ENCODE data around the gene IER2. TPM values are rescaled to one million over a fixed set of nuclear protein-coding genes. Genes with fewer than 3 reads are reported as not detected.

Gene IER2
- total and polyA plus RNA-seq, 2 of the 4 experiments (the other 2 are of a cell fraction): 7.7 to 102 TPM

GRCh38 chr19:13137290-13137794, 12.9 kb upstream of the IER2 start:
- Histone ChIP-seq H3K9me1 (ENCODE audit: insufficient read depth, low read length) (peaks cover 10% of the 10 kb centered on the region), H3K4me2 (ENCODE audit: low read depth, low read length) (no peak overlapping the region), H2BK120ac (ENCODE audit: low read depth, low read length) (no peak overlapping the region), H2BK15ac (ENCODE audit: low read depth, low read length) (no peak overlapping the region), H3K4me3 (ENCODE audit: insufficient read depth, low read depth, low read length) (no peak overlapping the region), H4K5ac (ENCODE audit: low read depth, low read length) (no peak overlapping the region), H3K27ac (ENCODE audit: insufficient read depth, low read length) (no peak overlapping the region), H3K27me3 (ENCODE audit: control insufficient read depth, insufficient read depth, low read length) (no peaks in the 10 kb centered on the region), H3K9ac (ENCODE audit: low read depth, low read length) (no peak overlapping the region), H3K79me1 (ENCODE audit: low read depth in 1 of 2, low read length in 2 of 2) (peaks cover 23 to 74% of the 10 kb centered on the region in 2 experiments; a peak in 3 of 4 replicates), H3K4ac (ENCODE audit: low read depth, low read length) (no peak overlapping the region), H2AK5ac (ENCODE audit: low read depth, low read length) (no peak overlapping the region), H3K9me3 (ENCODE audit: control insufficient read depth, insufficient read depth, low read length) (no peaks in the 10 kb centered on the region), H3K56ac (ENCODE audit: extremely low read depth, insufficient read depth, low read length) (no peak overlapping the region), H4K91ac (ENCODE audit: insufficient read depth, low read depth, low read length) (no peak overlapping the region), H3K36me3 (ENCODE audit: control insufficient read depth, insufficient read depth, low read length) (peaks cover 45% of the 10 kb centered on the region), H2BK20ac (ENCODE audit: low read depth, low read length) (no peak overlapping the region), H2BK5ac (ENCODE audit: low read depth, low read length, poor library complexity, severe bottlenecking) (no peak overlapping the region), H3K18ac (ENCODE audit: low read depth, low read length) (no peak overlapping the region), H2AFZ (replicated peaks; ENCODE audit: low read length, poor library complexity) (no peak overlapping the region), H3K4me1 (ENCODE audit: control insufficient read depth, insufficient read depth, low read length) (peaks cover 7% of the 10 kb centered on the region), H3K23ac (ENCODE audit: low read depth, low read length) (no peak overlapping the region), H4K20me1 (ENCODE audit: insufficient read depth, low read length) (peaks cover 45% of the 10 kb centered on the region), H2AK9ac (replicated peaks; ENCODE audit: low read depth, low read length, poor library complexity) (no peak overlapping the region), H4K8ac (ENCODE audit: low read depth in 2 of 2, low read length in 2 of 2) (no peak overlapping the region), H3K14ac (replicated peaks; ENCODE audit: low read depth, low read length) (no peak overlapping the region)
- ChIA-PET CTCF (no interaction called here), POLR2A (ENCODE audit: unreplicated experiment) (interaction anchor here (0.8 kb wide), 1 partner anchor 13 kb away, joined by 3 read pairs; the partner anchor contains the start of genes IER2 and STX10)
- no TSS peak for BruUV-seq (replicated peaks)
- 91% methylated on average over 14 of the region's 28 CpGs; no CpG with 5 or more reads in 1 of the 2 experiments for WGBS, 2 experiments (ENCODE audit: extremely low coverage in 2 of 2, insufficient read length in 1 of 2)
- ATAC-seq (ENCODE audit: low read depth) (no peak), DNase-seq (no peak)
- in situ Hi-C loops (cut with MboI; ENCODE audit: low sequenced_read_pairs) (no loop called here), dilution Hi-C loops (cut with HindIII; ENCODE audit: low sequenced_read_pairs, unreplicated experiment) (no loop called here), intact Hi-C loops (cut with micrococcal nuclease) (no loop called here)
- TF ChIP-seq MAFK (IDR thresholded peaks at IDR 0.05; ENCODE audit: low read depth, low read length): no peak
- no peak for TF ChIP-seq RFX5 (IDR thresholded peaks at IDR 0.05; ENCODE audit: low read depth, low read length)
- no peak for TF ChIP-seq MAZ (IDR thresholded peaks at IDR 0.05; ENCODE audit: borderline replicate concordance, low read depth, low read length)
- TF ChIP-seq CTCF (conservative IDR thresholded peaks at IDR 0.05; ENCODE audit: low read depth, low read length): no peak
- TF ChIP-seq USF2 (IDR thresholded peaks at IDR 0.05; ENCODE audit: low read depth, low read length): no peak

Measured in IMR-90 (cell line).